GM20431 (cell line): Measurements from ENCODE around the gene RBSN.

Experiments used
- in situ Hi-C: fragments of 300-500 bp; cut with MseI, MboI; formaldehyde crosslinking; loops from one replicate; pipeline ENCODE4 v1.15.0; 2020; ENCODE audit warnings: low sequenced_read_pairs; ENCODE audit not compliant: unreplicated experiment

Gene RBSN

GRCh38 chr3:15107075-15107947, 8.4 kb upstream of the RBSN start:
- in situ Hi-C loops, result loop anchor here (25.0 kb wide), 1 partner anchor 305 kb away; no protein-coding TSS in a partner anchor

GRCh38 chr3:15102836-15103235, 3.9 kb upstream of the RBSN start:
- in situ Hi-C loops, result loop anchor here (25.0 kb wide), 1 partner anchor 309 kb away; no protein-coding TSS in a partner anchor

- in situ Hi-C loops, result loop anchor here (25.0 kb wide), 1 partner anchor 310 kb away; no protein-coding TSS in a partner anchor
Observed at GRCh38 chr3:15102256-15102655, 3.3 kb upstream of the RBSN start.

- in situ Hi-C loops, result loop anchor here (25.0 kb wide), 1 partner anchor 313 kb away; no protein-coding TSS in a partner anchor
Observed at GRCh38 chr3:15099364-15100098, 583 bp upstream of the RBSN start.

- in situ Hi-C loops, result no loop called here
Observed at GRCh38 chr3:15097891-15098290, 1.1 kb downstream of the RBSN start.

GRCh38 chr3:15096046-15096445, 2.9 kb downstream of the RBSN start:
- in situ Hi-C loops, result no loop called here

- in situ Hi-C loops, result no loop called here
Observed at GRCh38 chr3:15094187-15094875, 4.6 kb downstream of the RBSN start.

GRCh38 chr3:15092686-15093085, 6.3 kb downstream of the RBSN start:
- in situ Hi-C loops, result no loop called here

GRCh38 chr3:15091575-15091974, 7.4 kb downstream of the RBSN start:
- in situ Hi-C loops, result no loop called here

- in situ Hi-C loops, result no loop called here
Observed at GRCh38 chr3:15089201-15089600, 9.7 kb downstream of the RBSN start.

GRCh38 chr3:15086699-15087098, 12.2 kb downstream of the RBSN start:
- in situ Hi-C loops, result no loop called here

- in situ Hi-C loops, result no loop called here
Observed at GRCh38 chr3:15086263-15086662, 12.7 kb downstream of the RBSN start.

GRCh38 chr3:15083252-15083651, 15.7 kb downstream of the RBSN start:
- in situ Hi-C loops, result no loop called here

- in situ Hi-C loops, result no loop called here
Observed at GRCh38 chr3:15081960-15082664, 16.8 kb downstream of the RBSN start.

GRCh38 chr3:15079091-15079490, 19.9 kb downstream of the RBSN start:
- in situ Hi-C loops, result no loop called here

GRCh38 chr3:15074500-15074899, 24.4 kb downstream of the RBSN start:
- in situ Hi-C loops, result no loop called here

GRCh38 chr3:15071699-15072098, 27.2 kb downstream of the RBSN start:
- in situ Hi-C loops, result no loop called here

GRCh38 chr3:15069441-15069840, 29.5 kb downstream of the RBSN start:
- in situ Hi-C loops, result no loop called here

GRCh38 chr3:15066467-15066866, 32.5 kb downstream of the RBSN start:
- in situ Hi-C loops, result no loop called here

- in situ Hi-C loops, result no loop called here
Observed at GRCh38 chr3:15065550-15066007, 33.4 kb downstream of the RBSN start.
